NCI-H146 treated with DMSO at 0.1 percent for 48 hours (cell line): ENCODE measurements around the gene INTS4.
"Not testable (repeated sequence)": the region's sequence is repeated elsewhere in the genome, so short reads cannot be mapped to it uniquely, and the experiment has no call there.

Source experiments
- DNase-seq: peaks from one replicate; lab custom pipeline; 2025; ENCODE audit not compliant: unreplicated experiment; lab: John Stamatoyannopoulos, UW

The INTS4 gene, protein sequence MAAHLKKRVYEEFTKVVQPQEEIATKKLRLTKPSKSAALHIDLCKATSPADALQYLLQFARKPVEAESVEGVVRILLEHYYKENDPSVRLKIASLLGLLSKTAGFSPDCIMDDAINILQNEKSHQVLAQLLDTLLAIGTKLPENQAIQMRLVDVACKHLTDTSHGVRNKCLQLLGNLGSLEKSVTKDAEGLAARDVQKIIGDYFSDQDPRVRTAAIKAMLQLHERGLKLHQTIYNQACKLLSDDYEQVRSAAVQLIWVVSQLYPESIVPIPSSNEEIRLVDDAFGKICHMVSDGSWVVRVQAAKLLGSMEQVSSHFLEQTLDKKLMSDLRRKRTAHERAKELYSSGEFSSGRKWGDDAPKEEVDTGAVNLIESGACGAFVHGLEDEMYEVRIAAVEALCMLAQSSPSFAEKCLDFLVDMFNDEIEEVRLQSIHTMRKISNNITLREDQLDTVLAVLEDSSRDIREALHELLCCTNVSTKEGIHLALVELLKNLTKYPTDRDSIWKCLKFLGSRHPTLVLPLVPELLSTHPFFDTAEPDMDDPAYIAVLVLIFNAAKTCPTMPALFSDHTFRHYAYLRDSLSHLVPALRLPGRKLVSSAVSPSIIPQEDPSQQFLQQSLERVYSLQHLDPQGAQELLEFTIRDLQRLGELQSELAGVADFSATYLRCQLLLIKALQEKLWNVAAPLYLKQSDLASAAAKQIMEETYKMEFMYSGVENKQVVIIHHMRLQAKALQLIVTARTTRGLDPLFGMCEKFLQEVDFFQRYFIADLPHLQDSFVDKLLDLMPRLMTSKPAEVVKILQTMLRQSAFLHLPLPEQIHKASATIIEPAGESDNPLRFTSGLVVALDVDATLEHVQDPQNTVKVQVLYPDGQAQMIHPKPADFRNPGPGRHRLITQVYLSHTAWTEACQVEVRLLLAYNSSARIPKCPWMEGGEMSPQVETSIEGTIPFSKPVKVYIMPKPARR

DNA sequence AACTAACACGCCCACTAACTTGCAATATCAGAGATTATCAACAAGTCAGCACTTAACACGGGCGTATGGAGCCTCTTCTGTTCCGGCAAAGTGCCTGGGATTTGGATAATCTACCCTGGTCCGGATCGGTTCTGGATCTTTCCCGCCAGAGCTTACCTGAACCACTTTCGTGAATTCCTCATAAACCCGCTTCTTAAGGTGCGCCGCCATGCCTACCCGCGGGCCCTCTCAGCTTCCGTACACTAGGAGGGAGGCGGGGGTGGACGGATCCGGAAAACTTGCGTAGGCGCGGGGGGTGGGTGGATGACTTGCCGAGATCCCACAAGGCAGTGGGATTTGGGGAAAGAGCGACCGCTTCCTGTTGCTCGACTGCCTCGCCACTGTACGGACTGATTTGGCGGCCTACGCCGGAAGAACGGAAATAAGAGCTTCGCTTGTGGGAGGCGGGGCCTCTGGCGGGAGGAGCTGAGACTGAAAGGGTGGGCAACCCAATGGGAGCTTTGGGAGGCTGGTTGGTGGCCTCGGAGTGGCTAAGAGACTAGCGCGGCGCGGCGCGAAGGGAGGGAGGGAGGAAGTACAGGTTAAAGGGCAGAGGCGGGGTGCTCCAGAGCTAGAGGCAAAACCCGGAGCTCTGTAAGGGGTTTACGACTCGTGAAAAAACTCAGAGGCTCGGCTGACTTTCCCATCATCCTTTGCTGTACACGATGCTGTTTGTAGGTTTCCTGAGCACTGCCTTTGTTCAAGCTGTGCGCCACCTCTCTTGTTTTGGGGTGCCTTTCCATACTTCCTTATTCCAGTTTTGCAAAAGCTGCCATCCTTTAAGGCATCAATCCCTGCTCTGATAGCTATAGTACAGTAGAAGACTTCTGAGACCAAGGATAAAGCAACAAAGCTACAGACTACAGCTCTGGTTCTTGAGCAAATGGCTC is at the start of gene INTS4:
Gene INTS4 (minus strand): TSS at position 235 of the 929 bp plus-strand sequence. CDS start 25 bp downstream, at position 210.
- DNase-seq: peak; percentile 99

DNA sequence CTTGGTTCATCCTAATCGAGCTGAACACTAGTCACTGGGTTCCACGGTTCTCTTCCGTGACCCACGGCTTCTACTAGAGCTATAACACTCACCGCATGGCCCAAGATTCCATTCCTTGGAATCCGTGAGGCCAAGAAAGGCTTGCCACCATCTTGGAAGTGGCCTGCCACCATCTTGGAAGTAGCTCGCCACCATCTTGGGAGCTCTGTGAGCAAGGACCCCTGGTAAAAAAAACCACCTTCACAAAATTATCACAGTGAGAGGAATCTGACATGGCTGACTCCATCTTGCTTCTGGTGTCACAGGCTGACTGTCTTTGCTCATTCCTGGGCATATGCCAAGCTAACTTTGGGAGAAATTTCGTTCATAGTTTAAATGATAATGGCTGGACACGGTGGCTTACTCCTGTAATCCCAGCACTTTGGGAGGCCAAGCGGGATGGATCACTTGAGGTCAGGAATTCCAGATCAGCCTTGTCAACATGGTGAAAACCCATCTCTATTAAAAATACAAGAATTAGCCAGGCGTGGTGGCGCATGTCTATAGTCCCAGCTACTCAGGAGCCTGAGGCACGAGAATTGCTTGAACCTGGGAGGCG is 47.5 kb upstream of the INTS4 start:
- no peak for DNase-seq

GRCh38 chr11:78041380-78041719 is 46.9 kb upstream of the INTS4 start:
- DNase-seq: not testable (repeated sequence)

- DNase-seq: no peak
Observed at GRCh38 chr11:78040691-78041379, 46.4 kb upstream of the INTS4 start.

GRCh38 chr11:78039919-78040671 is 45.6 kb upstream of the INTS4 start:
- peak; percentile 25 for DNase-seq

GRCh38 chr11:78039391-78039918 is 45.0 kb upstream of the INTS4 start:
- DNase-seq: no peak

DNA sequence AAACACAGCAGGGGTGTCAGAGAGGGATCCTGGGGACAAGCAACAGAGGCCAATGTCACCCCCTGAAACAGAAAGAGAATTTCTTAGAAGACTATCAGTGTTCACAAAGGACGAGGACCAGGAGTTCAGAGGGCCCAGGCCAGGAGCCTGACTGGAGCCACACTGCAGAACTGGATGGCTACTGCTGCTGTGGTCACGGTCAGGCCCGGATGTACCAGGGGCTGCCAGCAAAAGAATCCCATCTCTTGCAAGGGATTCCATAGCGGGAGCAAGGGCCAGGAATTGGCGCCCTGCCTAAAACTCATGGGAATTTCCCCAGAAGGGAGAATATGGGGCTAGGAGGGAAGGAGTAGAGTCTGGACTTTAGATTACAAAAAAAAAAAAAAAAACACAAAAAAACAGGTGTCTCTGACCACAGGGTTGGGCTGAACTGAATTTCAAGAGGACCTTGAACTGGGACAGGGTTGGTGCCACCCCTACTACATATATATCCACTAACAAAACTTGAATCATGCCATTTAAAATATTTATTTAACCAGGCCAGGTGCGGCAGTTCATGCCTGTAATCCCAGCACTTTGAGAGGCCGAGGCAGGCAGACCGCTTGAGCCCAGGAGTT is 44.3 kb upstream of the INTS4 start:
- DNase-seq: no peak

DNA sequence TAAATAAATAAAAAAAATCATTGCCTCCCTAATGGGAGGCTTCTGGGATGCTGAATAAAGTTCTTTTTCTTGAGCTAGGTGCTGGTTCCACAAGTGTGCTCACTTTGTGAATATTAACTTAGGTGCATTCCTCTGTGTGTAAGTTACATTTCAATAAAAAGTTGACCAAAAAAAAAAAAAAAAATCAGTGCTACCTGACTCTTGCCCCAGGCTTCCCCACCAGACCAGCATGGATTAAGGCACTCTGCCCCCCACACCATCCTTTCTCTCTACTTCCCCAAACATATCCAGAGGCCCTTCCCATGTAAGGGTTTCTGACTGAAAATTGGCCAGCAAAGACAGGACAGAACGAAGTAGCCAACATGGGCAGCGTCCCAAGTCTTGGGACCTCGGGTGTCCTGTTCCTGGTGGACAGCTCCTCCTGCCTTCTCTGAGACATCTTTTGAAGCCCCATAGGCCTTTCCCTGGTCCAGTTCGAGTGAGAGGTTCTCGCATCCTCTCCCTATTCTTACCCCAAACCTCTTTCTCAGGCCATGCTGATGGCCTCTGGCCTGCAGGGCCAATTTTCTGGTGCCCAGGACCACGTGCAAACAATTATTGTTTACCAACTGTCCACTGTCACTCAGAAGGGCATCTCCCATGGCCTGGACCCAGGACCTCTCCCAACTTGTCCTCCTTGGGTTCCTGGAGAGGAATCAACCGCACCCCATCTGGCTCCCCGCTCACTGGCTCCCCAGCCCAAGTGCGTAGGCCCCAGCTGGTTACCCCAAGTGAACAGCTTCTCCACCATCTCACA is 43.6 kb upstream of the INTS4 start:
- no peak for DNase-seq

DNA sequence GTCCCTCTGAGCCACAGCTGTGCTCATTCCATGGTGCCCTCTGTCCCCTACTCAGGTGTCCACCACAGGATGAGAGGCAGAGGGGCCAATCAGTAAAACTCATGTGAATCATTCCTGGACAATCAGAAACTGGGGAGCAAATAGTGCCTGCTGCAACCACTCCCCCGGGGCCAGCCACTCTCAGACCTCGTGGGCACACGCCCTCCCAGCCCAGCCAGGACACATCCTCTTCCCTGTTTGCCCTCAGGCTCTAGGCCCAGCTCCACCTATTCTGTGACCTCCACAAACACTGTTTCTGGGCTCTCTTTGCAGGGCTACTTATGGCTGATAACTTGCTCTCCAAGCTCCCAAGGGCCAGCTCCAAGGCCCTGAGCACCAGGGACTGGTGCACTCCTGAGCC is 42.6 kb upstream of the INTS4 start:
- DNase-seq: no peak

- no peak for DNase-seq
Observed at GRCh38 chr11:78036313-78036712, 41.8 kb upstream of the INTS4 start.

DNA sequence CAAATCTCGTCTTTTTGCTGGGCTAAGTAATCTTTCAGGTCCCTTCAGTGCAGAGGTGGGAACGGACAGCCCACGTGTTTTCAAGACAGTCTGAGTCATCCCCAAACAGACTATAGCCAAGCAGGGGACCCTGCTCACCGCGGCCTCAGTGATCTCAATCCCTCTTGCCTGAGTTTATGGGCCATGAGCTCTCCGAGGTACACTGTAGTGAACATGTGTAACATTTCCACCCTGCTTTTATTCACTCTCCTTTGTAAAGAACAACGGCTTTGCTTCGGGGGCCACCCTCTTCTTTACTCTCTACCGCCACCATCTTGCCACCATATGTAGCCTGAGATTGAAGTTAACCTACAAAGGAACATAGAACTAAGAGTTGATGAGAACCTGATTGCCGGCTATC is 40.2 kb upstream of the INTS4 start:
- DNase-seq: no peak

GRCh38 chr11:78033040-78033439 is 38.6 kb upstream of the INTS4 start:
- DNase-seq: no peak

GRCh38 chr11:78032090-78032489 is 37.6 kb upstream of the INTS4 start:
- DNase-seq: no peak

DNA sequence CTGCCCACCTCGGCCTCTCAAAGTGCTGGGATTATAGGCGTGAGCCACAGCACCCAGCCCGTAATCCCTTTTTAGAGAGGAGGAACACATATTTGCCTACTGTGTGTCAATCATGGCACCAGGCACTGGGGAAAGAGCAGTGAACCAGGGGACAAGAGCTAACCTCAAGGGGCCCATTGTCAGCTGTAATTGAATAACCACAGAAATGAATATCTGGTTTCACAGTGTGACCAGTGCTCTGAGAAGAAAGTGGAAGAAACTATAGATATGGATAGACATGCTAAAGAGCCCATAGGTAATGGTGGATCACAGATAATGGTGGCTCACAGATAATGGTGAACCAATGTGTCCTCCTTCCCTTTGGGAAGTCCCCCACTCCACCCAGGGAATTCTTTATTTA is 37.2 kb upstream of the INTS4 start:
- no peak for DNase-seq

DNA sequence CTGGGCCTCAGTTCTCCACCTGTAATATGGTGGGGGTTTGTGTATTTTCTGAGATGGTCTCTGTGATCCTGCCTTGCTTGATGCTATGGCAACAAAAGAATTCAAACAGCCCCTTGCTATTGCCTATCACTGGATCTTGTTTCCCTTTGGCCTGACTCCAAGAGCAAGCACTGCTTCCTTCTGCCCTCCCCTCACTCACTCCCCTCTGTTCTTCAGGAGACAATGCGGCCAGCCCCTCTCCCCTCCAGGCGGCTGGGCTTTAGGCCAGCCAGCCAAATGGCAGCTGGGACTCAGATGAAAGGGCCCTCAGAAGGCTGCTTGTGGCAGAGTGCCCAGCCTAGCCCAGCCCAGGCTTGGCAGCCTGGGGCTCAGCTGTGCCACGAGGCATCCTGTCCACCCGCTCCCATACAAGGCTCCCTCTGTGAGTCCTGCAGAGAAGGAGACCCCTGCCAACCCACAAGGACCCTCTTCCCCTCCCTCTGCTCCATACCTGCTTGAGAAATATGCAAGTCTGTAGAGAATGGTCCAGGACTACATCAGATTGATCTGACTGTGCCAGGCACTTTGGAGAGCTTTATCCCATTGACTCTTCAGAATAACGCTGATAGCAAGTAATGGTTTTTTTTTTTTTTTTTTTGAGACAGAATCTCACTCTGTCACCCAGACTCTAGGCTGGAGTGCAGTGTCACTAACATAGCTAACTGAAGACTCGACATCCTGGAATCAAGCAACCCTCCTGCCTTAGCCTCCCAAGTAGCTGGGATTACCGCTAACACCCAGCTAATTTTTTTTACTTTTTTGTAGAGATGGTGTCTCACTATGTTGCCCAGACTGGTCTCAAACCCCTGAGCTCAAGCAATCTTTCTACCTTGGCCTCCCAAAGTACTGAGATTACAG is 36.2 kb upstream of the INTS4 start:
- peak; percentile 68 for DNase-seq

GRCh38 chr11:78028423-78028822 is 34.0 kb upstream of the INTS4 start:
- not testable (repeated sequence) for DNase-seq

GRCh38 chr11:78027759-78028158 is 33.3 kb upstream of the INTS4 start:
- DNase-seq: no peak
